GM18868 (cell line): ENCODE results near the gene PID1.

Experiments used
- ATAC-seq: cut with Tn5 transposase; IDR thresholded peaks from one replicate; pipeline ENCODE4 v1.9.1; 2021; ENCODE audit warnings: mild to moderate bottlenecking, moderate library complexity; ENCODE audit not compliant: unreplicated experiment

Gene PID1

DNA sequence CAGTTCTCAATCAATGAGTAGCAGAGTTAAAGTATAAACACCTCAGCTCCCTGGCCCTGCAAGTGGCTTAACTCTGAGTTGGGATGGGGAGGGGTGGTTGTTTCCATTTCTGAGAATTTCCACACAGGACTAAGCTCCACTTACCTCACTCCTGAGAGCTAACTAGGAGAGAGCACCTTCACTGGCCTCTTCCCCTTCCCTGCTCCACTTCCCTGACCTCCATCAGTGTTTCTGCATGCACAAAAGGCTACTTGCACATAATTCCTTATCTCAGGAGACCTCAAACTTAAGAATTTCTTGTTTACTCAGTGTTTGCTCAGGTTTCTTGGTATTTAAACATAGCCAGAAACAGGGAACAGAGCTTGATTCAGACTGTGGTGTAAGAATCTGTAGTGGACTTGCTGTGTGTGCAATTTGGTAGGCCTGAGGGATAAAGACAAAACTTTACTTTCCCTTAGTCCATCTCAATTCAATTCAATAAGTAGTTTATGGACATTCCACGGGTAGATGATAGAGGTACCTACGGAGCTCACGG, 97.2 kb downstream of the PID1 start:
- no peak for ATAC-seq

DNA sequence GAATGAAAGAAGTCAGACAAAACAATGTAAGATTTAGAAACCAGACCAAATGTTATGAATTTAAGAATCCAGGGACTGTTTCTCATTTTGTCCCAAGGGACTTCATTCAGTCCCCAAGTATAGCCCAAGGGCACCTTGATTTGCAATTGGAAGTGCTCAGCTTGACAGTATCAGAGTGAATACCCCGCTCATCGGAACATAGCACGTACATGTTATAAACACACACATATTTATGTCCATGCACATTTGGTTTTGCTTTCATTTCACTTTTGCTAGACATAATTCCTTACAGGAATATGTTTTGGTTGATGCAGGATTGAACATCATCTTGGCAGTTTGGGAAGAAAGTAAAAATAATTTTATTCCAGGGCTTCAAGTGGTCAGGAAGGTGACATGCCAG, 100.2 kb downstream of the PID1 start:
- no peak for ATAC-seq

DNA sequence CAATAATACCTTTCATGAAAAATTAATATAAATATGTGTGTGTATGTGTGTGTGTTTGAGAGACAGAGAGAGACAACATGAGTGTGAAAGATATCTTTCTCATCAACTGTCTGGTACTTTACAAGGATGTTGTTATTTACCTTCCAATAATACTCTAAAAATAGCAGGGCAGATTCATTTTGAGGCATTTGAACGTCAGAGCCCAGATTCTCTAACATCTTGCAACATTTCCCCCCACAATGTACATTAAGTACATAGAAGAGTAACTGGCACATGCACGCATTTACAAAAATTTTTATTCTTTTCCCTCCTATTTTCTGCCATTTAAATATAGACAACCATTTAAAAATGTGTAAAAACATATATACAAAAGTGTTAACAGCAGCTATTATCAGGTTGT, 100.9 kb downstream of the PID1 start:
- no peak for ATAC-seq

DNA sequence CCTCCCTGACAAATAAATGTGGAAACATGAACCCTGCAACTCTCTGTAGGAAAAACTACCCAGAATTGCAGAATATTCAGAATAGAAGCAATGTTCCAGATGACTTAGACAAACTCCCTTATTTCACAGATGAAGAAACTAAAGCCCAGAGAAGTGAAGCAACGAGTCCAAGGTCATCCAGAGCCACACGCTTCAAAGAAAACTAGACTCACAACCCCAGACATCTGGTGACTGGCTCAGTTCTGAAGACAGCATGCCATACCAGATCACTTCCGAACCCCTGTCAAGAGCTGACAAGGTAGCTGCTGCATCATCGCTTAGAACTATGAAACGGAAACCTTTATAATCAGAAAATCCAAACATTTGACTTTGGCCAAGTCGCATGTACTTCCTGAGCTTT, 101.3 kb downstream of the PID1 start:
- no peak for ATAC-seq

DNA sequence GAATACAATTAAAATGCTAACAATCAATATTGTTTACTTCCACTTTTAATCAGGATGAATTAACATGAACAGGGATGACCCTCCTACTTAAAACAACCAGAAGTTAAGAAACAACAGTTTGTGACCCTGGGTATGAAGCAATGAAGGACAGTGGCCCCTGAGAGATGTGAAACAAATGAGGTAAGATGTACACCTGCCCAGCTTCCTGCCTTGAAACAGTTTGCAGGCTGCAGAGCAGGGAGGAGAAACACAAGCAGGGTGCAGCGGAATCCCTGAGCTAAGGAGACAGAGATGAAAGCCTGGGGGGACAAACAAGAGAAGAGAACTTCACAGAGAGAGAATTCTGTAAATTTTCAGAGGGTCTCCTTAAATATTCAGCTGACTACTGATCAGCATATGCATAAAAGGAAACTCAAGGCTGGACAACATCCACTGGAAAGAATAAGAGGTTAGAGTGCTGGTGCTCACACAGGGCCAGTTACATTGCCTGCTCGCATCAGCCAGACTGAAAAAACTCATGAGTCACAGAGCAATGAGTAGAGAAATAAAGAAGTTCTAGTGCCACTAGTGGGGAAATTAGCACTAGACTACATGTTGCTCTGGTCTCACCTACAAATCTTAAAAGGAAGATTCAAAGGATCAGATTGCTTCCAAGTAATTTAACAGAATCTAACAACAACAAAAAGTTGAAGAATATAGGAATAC, 106.4 kb downstream of the PID1 start:
- ATAC-seq: no peak

DNA sequence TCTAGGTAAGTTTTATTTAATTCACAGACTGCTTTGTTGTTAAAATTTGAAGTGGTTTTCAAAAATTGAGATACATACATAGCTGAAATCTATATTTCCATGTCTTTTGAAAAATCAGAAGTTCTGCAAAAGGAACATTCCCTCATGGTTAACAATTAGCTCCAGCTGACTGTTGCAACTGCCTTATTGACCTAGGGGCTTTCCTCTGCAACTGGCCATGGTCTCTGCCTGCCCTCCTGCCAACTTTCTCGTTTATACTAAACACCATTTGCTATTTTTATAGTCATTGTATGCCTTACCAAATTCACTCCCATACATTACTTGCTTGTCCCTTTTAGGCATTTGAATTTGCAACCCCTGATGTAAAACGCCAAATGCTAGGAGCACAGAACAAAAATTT, 107.2 kb downstream of the PID1 start:
- no peak for ATAC-seq

DNA sequence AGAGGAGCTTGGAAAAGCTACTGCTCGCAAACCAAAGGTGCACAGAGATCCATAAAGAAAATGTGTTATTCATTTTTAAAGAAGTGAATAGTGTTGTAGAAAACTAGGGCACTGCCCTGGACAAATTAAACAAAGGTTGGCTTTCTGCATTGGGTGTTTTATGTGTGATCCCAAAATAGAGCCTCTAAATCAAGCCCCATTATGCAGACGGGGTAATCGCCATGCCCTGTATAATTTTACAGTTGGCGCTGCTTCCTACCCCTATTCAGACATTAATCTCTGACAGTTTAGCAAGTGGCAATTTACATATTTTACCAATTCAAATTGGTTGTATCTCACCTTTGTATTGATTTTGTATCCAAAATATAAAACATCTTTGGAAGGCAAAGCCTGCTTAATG, 109.1 kb downstream of the PID1 start:
- ATAC-seq: no peak

DNA sequence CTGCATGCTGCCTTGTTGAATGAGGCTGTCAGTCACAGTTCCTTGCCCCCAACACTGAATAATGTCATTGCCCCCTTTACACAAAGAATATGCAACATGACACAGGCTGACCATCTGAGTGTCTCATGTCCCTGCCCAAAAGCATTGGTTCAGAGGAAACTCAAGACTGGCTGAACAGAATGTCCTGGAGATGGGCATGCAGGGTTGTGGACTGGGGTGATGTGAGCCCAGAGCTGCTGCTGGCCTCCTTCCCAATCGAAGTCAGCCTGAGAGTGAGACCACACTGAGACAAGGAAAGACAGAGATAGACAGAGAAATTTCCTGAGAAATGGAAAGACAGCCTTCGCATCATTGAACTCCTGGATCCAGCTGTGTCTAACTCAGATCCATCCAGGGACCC, 110.1 kb downstream of the PID1 start:
- ATAC-seq: no peak

DNA sequence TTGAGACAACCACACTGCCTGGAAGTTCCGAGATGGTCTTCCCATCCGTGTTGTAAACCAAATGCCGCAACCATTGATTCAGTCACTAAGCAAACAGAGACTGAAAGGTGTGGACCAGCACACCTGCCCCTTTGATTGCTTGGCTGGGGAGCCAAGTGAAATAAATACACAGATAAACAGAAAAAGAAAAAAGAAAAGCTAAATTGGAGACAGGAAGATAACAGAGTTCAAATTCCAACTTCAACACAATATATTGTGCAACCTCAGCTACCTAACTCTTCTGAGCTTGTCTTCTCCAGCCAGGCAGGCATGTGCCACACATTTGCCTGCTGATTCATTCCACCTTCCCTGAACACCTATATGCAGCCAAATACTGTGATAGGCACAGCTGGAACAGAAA, 110.9 kb downstream of the PID1 start:
- ATAC-seq: no peak

DNA sequence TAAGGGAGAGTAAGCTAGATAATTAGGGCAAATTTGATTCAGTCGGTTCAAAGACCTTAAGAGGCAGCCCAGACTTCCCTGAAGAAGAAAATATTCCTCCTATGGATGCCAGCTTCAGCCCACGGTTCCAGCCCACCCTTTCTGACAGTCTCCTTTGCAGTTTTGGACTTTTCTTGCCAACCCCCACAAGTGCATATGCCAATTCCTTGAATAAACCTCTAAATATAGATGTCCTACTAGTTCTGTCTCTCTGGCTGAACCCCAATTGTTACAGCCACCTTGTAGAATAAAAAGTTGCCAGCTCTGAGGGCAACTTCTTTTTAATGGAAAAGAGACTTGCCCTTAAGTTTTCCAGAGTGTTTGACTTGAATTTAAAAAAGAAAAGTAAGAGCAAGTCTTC, 111.7 kb downstream of the PID1 start:
- ATAC-seq: no peak

DNA sequence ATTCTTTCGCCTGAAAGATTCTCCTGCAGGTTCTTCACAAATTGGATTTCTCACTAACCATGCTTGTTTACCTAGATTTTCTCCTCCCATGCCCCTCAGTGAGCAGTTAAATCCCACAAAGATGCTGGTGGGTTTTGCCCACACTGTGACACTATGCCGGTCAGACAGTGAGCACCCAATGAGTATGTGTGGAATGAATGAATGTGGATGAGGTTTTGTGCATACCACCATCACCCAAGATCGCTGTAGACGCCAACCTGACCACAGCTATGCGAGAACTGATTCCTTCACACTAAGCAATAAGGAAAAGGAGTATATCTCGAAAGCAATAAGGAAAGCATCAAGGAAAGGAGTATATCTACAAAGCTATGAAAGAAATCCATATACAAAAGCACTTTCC, 116.7 kb downstream of the PID1 start:
- ATAC-seq: no peak

DNA sequence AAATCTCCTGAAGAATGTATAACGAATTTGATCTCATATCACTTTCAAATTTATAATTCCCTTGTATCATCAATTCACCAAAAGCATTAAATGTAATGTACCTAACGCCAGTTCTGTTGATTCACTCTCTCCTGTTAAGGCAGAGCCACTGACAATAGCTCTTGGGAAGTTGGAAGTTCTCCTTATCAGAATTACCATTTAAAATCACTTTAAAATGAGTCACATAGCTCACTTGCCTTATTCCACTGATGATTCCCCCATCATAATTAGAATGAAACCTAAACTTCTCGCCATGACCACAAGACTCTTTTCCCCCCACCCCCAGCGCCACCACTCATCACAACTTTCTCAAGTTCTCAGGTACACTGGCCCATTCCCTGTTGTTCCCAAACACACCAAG, 117.1 kb downstream of the PID1 start:
- no peak for ATAC-seq

DNA sequence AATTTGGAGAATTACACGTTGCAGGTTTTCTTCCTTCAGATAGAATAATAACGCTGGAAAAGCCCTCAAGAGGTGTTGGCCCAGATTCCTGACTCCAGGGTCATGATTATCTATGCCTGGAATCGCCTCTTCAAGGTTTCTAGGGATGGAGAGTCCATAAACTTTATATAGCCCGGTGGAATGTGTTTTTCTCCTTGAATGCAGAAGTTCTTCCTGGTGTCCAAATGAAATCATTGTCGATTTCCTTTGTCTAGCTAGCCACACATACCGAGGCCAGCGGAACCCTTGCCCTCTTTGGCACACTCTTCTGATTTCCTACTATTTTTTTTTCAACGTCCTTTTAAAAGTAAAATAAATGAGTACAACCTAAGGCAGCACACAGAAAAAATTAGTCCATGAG, 117.8 kb downstream of the PID1 start:
- ATAC-seq: no peak

DNA sequence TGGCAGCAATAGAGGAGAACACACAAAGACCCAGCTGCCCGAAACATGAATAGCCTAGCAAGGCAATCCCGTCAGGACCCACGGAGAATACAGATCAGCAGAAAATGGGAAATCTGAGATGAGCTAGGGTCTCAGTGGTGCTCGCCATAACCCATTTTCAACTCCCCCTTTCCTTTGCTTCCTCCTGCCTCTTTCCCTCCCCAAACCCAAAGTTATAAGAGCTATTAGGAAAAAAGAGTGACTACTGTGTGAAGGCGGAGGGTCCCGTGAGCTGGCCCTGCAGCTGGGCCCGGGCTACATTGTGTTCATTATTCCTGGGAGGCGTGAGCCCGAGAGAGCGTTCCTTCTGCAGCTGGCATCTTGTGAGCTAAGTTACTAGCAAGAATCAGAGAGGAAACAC, 118.4 kb downstream of the PID1 start:
- no peak for ATAC-seq

DNA sequence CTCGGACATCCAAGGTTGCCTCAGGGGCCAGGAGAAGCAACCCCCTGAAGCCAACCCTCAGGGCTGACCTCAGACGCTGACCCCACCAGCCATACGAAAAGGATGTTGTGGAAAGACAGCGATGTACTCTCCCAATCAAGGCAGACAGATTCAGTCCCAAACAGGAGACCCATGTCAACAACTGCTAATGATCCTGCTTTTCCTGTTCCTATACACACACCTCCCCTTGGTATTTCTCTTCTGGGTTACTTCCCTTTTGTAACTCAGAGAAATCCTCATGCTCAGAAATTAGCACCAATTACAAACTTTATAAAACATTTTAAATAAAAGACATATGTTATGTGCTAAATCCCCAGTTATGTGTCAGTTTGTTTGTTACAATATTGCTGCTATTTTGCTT, 120.8 kb downstream of the PID1 start:
- no peak for ATAC-seq

DNA sequence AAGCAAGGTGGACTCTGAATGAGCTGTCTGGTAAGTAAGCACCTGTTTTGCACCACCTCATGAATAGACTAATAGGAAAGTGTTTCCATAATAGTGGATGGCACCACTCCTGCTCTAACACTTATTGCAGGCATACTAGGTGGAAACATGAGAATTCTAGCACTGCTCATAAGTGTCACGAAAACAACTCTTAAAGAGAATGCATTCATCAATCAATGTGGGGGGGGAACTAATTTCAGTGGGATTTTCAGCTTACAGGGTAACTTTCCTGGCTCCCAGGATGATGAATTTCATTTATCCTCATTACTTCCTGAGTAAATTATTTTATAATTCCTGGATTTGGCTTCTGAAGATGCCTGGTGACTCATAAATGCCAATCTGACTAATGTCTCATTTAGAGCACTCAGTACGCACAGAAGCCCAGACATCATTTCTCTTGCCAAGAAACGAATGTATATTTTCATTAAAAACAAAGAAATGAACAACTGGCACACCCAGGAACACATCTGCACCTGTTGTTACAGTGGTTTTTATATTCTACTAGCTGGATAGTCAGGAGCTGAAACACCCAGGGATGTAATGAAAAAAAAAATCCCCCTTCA, 129.6 kb downstream of the PID1 start:
- no peak for ATAC-seq

DNA sequence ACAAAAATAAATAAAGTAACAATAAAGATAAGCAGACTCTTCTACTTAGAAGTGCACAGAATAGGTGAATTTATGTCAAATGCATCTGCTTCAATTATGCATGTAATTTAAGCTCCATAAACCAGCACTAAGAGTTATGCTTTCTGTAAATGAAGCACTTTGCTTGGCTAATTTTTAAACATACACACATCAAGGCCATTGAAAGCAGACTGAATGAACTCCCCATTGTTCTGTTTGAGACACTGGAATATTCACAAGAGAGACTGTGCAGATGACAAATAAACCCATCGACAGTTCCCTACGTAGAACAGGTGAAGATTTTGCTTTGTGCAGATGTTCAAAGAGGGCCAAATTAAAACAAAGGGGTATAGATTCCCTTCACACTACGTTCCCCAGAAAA, 133.4 kb downstream of the PID1 start:
- no peak for ATAC-seq

DNA sequence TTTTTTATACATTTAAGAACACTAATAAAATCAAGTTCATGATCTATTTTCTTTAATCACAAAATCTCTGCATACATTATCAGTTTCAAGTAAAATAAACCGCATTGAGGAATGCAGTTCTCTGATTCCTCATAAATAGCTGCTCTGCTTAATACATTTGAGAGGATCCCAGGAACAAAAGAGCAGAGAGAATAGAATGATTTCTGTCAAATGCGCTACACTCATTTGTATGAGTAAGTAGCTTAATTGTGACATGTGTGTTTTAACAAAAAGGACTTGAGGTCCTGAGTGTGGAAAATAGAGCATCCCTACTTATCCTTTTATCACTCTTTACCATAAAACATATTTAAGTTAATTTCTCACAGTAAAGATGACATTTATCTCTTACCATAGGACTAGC, 134.0 kb downstream of the PID1 start:
- no peak for ATAC-seq

DNA sequence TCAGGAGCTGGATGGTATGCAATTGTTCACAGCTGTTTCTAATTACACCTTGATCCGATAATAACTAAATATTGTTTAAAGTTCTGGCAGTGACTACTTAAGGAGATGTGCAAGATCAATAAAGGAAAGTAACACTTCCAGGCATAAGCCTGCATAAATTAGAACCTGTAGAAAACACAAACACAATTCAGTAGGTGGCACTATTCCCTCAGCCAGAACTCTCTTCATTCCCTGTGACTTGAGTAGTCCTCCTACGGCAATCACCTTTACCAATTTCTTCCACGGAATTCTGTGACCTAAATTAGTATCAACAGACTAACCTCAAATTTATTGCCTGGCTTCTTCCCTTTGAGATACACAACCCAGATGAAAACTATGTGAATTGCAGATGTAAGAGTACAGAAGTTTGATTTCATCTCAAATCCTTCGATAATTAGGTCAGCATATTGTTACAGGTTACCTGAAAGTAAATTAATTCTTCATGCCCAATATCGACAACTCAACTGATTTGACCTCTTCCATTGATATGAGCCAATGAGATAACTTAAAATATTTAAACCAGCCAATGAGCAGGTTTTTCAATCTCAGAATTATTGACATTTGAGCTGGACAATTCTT, 137.8 kb downstream of the PID1 start:
- ATAC-seq: no peak

DNA sequence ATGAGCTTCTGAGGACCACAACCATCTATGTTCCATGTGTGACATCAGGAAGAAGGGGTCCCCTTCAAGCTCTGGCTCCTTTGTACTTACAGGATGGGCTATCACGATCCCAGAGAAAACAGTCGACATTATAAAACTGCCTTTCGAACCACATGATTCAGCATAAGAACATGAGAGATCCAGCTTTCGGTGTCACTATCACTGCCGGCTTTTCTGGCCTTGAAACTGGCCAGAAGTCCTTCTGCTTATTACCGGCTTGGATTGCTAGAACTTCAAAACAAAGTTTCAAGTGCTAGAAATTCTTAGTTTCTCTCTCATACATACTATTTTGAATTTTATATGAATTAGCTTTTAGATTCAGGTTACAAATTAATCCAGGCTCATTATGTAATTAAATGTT, 138.9 kb downstream of the PID1 start:
- no peak for ATAC-seq

DNA sequence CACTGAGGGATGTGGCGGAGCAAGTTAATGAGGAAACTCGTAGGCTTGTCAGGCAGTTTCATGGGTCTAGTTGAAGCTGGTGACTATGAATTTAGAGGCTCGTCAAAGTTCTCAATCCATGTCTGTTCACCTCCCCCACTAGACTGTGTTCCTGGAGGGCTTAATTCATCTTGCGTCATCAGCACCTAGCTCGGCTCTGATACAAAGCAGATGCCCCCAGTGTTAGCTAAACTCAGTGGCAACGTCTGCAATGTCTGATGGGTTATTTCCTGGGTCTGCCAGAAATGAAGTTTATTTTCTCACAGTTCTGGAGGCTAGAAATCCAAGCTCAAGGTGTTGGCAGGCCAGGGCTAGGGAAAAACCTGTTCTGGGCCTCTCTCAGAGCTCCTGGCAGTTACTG, 140.6 kb downstream of the PID1 start:
- no peak for ATAC-seq

DNA sequence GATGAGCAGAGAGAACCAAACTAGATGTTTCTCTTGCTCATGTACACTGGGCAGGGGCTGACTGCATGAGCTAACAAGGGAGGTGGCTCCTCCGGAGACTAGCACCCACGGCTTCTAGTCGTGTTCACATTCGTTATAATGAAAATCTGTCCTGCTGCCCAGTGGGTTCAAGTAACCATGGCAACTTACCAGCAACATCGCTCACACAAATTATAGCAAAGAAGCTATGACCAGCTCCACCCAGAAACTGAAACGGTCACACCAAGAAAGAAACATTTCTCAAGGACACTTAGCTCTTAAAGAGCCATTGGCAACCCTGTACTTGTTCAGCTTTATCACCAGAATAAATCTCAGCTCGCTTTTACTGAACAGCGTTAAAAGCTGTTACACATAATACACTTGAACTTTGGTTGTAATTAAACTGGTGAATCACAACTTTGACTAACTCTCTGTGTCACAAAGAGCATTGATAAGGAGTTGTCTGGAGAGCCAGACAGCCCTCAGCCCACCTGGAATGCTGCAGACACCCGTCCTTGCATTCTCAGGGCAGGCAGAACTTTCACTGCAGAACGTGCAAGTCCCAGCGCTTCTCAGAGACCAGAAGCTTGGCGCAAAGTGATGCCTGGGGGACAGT, 141.2 kb downstream of the PID1 start:
- ATAC-seq: no peak
